ENCODE results near the gene TRIP6. TPM values are rescaled to one million over a fixed set of nuclear protein-coding genes. Genes with fewer than 3 reads are reported as not detected.
A peak's percentile ranks its signal among the peaks of the same experiment; 100 is the strongest.

TRIP6 gene
- total RNA-seq, 1 donor from 2014 or later: 56.5 TPM

DNA sequence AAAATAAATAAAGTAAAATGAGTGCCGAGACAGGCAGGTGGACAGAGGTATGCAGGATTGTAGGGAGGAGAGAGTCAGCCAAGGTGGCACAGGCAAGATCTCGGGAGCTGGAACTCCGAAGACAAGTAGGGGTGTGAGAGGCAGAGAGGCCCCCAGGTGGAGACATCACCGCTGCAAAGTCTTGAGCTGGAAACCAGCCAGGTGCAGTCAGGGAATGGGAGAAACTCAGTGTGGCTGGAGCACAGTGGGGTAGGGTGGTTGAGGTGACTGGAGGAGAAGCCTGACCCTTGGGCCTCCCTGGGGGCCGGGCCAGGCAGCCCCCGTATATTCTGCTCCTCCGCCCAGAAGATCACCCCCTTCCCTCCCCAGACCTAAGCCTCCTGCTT, 44.1 kb upstream of the TRIP6 start:
- peaks cover 16% of the 10 kb centered on the region for H3K4me1 ChIP-seq
- no peak for ATAC-seq
- TF ChIP-seq, protein P1, sequence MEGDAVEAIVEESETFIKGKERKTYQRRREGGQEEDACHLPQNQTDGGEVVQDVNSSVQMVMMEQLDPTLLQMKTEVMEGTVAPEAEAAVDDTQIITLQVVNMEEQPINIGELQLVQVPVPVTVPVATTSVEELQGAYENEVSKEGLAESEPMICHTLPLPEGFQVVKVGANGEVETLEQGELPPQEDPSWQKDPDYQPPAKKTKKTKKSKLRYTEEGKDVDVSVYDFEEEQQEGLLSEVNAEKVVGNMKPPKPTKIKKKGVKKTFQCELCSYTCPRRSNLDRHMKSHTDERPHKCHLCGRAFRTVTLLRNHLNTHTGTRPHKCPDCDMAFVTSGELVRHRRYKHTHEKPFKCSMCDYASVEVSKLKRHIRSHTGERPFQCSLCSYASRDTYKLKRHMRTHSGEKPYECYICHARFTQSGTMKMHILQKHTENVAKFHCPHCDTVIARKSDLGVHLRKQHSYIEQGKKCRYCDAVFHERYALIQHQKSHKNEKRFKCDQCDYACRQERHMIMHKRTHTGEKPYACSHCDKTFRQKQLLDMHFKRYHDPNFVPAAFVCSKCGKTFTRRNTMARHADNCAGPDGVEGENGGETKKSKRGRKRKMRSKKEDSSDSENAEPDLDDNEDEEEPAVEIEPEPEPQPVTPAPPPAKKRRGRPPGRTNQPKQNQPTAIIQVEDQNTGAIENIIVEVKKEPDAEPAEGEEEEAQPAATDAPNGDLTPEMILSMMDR (IDR thresholded peaks at IDR 0.05): no peak
- no peak overlapping the region for H3K4me3 ChIP-seq
- no peak overlapping the region for H3K27ac ChIP-seq
- DNase-seq: no peak
- intact Hi-C loops (cut with DNase I): no loop called here
- H3K27me3 ChIP-seq (ENCODE audit: low read depth): peaks cover 9% of the 10 kb centered on the region
- peaks cover 63% of the 10 kb centered on the region for H3K36me3 ChIP-seq
- no peaks in the 10 kb centered on the region for H3K9me3 ChIP-seq

DNA sequence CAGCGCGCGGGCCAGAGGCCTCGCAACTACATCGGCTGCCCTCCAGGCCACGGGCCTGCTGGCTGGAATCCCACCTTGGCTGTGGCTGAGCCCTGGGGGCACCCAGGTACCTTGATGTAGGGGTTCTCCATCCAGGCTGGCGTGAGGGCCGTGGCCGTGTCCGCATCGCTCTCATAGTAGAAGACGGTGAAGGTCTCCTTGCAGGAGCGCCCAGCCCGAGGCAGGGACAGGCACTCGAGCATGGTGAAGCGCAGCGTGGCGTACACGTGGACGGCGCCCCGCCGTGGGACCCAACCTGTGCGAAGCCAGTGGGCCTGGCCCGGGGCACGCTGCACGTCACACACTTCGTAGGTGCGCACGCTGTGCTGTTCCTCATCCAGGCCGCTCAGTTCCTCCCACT, 43.7 kb upstream of the TRIP6 start:
- DNase-seq: no peak

DNA sequence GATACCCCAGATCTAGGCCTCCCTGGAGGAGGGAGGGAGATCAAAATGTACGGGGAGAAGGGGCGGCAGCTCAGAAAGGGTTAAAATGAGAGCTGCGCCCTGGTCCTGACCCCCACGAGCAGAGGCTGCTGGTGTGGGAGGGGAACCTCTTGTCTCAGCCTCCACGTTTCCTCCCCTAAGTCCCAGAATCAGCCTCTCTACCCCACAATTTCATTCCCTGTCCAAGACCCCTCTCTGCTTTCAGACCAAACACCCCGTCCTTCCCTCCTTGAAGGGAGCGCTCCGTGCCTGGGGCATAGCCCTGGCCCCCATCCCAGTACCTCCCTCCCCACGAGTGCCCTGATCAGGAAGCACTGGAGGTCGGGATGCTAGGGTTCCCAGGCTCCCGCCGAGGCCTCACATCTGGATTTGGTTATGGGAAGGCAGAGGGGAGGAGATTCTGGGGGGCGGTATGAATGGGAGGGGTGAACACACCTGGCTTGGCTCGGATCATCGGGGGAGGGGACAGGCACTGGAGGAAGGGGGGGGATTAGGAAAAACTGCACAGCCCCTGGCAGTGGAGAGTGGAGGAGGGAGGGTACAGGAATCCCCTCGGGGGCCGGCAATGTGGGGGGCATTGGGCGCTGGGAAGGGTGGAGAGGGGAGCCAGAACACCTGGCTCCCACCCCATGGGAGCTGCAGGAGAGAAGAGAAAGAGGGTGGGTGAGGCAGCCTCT, 42.5 kb upstream of the TRIP6 start:
- H3K27me3 ChIP-seq (ENCODE audit: low read depth): peaks cover 22% of the 10 kb centered on the region
- H3K36me3 ChIP-seq: peaks cover 48% of the 10 kb centered on the region
- peak overlapping the region; percentile 72 for H3K4me3 ChIP-seq
- peaks cover 24% of the 10 kb centered on the region for H3K4me1 ChIP-seq
- H3K27ac ChIP-seq: peak overlapping the region; percentile 80
- intact Hi-C loops (cut with DNase I): no loop called here
- TF ChIP-seq, protein P1 (IDR thresholded peaks at IDR 0.05): no peak
- ATAC-seq: no peak
- no peaks in the 10 kb centered on the region for H3K9me3 ChIP-seq
- DNase-seq: no peak

More for the DNA sequence above, 43.7 kb upstream of the TRIP6 start:
- peaks cover 20% of the 10 kb centered on the region for H3K4me1 ChIP-seq
- H3K4me3 ChIP-seq: no peak overlapping the region
- H3K27me3 ChIP-seq (ENCODE audit: low read depth): peaks cover 13% of the 10 kb centered on the region
- intact Hi-C loops (cut with DNase I): no loop called here
- peaks cover 59% of the 10 kb centered on the region for H3K36me3 ChIP-seq
- no peak for ATAC-seq
- no peaks in the 10 kb centered on the region for H3K9me3 ChIP-seq
- no peak overlapping the region for H3K27ac ChIP-seq
- TF ChIP-seq, protein P1 (IDR thresholded peaks at IDR 0.05): no peak

DNA sequence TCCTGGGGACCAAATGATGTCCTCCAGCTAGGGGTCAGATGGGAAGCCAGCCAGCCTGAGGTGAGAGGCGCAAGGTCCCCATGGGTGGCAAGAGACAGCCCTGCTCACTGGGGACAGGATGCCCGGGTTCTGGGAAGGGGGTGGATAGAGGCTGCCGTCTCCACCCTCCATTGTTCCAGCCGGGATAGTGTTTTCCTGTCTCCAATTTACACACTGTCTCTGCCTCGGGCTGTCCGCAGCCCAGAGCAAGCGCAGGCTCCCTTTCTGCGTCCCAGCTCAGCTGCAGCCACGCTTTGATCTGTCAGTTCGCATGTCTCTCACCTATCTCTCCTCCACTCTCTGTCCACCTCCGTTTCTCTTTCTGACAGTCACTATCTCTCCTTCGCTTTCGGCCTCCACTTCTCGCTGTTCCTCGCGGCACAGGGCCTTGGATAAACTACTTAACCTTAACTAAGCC, 41.9 kb upstream of the TRIP6 start:
- Histone ChIP-seq H3K27me3 (ENCODE audit: low read depth) (peaks cover 22% of the 10 kb centered on the region), H3K27ac (peak overlapping the region; percentile 80), H3K4me3 (peak overlapping the region; percentile 72), H3K9me3 (no peaks in the 10 kb centered on the region), H3K4me1 (peaks cover 28% of the 10 kb centered on the region), H3K36me3 (peaks cover 42% of the 10 kb centered on the region)
- TF ChIP-seq, protein P1 (IDR thresholded peaks at IDR 0.05): no peak
- DNase-seq: no peak
- intact Hi-C loops (cut with DNase I): no loop called here
- peak; percentile 9 to 17 for ATAC-seq

DNA sequence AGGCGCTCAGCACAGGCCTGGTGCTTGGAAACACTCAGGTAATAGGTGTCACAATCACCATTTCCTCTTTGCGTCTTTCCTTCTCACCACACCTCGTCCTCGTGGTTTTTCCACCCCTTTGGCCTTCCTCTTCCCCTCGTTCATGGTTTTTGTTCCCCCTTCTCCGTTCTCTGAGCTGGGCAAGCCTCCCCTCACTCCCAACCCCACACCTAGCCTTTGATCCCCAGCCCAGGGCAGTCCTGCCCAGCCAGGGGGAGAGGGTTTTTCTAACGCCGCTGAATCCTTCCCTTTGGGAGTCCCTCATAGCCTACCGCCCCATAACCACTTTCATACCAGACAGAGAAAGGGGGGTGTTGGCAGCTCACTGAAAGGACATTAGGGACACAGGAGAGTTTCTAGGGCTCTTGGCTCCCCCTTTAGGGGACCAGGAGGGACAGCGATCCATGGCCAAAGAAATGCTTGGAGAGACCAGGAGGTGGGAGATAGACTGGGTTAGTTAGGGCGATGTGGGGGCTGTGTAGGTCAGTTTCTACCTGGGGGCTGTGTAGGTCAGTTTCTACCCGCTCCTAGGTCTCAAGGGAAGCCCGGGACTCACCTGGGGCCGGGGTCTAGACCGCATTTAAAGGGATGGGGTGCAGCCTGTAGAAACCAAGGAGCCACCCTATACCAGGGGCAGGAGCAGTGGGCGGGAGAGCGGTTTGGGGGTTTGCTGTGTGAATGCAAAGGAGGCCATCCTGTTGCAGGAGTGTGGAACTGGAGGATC, 41.3 kb upstream of the TRIP6 start:
- intact Hi-C loops (cut with DNase I): no loop called here
- peak overlapping the region; percentile 80 for H3K27ac ChIP-seq
- ATAC-seq (peak; percentile 4 to 27), DNase-seq (no peak)
- peaks cover 35% of the 10 kb centered on the region for H3K36me3 ChIP-seq
- TF ChIP-seq, protein P1 (IDR thresholded peaks at IDR 0.05): no peak
- H3K27me3 ChIP-seq (ENCODE audit: low read depth): peaks cover 22% of the 10 kb centered on the region
- peak overlapping the region; percentile 72 for H3K4me3 ChIP-seq
- H3K4me1 ChIP-seq: peaks cover 28% of the 10 kb centered on the region
- no peaks in the 10 kb centered on the region for H3K9me3 ChIP-seq

All from lower lobe of right lung (tissue), 2 donors.